Heart right ventricle (tissue), 16 donors: Measurements from ENCODE around the gene ZNF121. TPM values are rescaled to one million over a fixed set of nuclear protein-coding genes. Genes with fewer than 3 reads are reported as not detected.

Source experiments
- ATAC-seq, 8 donors: fragments of 200-7000 bp; cut with Tn5 transposase; one replicate each; pipeline ENCODE4 v1.9.1; 2020; ENCODE audit warnings: mild to moderate bottlenecking in 8 of 8, moderate library complexity in 8 of 8, moderate number of reproducible peaks in 1 of 8
- DNase-seq, 2 donors: peaks; one replicate each; pipeline ENCODE4 v3.0.0-alpha.2; 2020
- H3K27ac ChIP-seq, 10 donors: fragments of 200-600 bp; sonication (generic) in 2 of 10; one replicate each; pipeline versions ENCODE4 v1.5.0 to v1.8.0; 2020 to 2022; ENCODE audit warnings: mild to moderate bottlenecking in 3 of 10
- H3K27me3 ChIP-seq, 7 donors: fragments of 200-600 bp; one replicate each; pipeline ENCODE4 v1.8.0; 2021 to 2022; ENCODE audit warnings: mild to moderate bottlenecking in 2 of 7
- H3K36me3 ChIP-seq, 9 donors: fragments of 200-600 bp; sonication (generic) in 1 of 9; one replicate each; pipeline versions ENCODE4 v1.5.0 to v1.8.0; 2020 to 2022; ENCODE audit warnings: mild to moderate bottlenecking in 2 of 9
- H3K4me1 ChIP-seq, 9 donors: fragments of 200-600 bp; sonication (generic) in 1 of 9; one replicate each; pipeline versions ENCODE4 v1.5.0 to v1.8.0; 2020 to 2022; ENCODE audit warnings: mild to moderate bottlenecking in 4 of 9
- H3K4me3 ChIP-seq, 10 donors: fragments of 200-600 bp; sonication (generic) in 2 of 10; one replicate each; pipeline versions ENCODE4 v1.5.0 to v1.8.0; 2020 to 2022; ENCODE audit warnings: mild to moderate bottlenecking in 7 of 10, moderate library complexity in 2 of 10
- H3K9me3 ChIP-seq, 11 donors: fragments of 200-600 bp in 10 of 11; sonication (generic) in 2 of 11; one replicate each; pipeline versions ENCODE4 v1.5.0 to v1.8.0; 2013 to 2022; ENCODE audit warnings: mild to moderate bottlenecking in 2 of 11, control low read depth in 1 of 11, moderate library complexity in 1 of 11
- CTCF ChIP-seq, 9 donors: fragments of 200-600 bp; sonication (generic) in 2 of 9; IDR thresholded peaks; one replicate each; pipeline versions ENCODE4 v1.5.0 to v1.8.0; 2021 to 2022; ENCODE audit warnings: antibody characterized with exemption in 9 of 9, mild to moderate bottlenecking in 5 of 9, moderate library complexity in 1 of 9
- WGBS, 2 donors: extraction: QIAGEN DNeasy Blood & Tissue Kit; methylation state at CpG; one replicate each; pipeline ENCODE4 v1.1.7; 2013; ENCODE audit warnings: inconsistent platforms in 1 of 2; 5-methylcytosine and 5-hydroxymethylcytosine counted together
- intact Hi-C, 10 donors: fragments of 100-400 bp; cut with DNase I; formaldehyde crosslinking; loops; one replicate each; pipeline versions ENCODE4 v1.11.1 to v1.14.2; 2022
- polyA plus RNA-seq, 2 donors: library from polyadenylated mRNA; stranded (reverse); fragments of 200-250 nt; gene quantifications; one replicate each; pipeline ENCODE4 v1.2.3, GENCODE V29; 2013
- total RNA-seq, 10 donors: library from RNA; stranded (reverse); fragmentation: NEBNext Ultra II Directional in 3 of 10; extraction: Animal tissue kit (Norgen Biotek cat#: 25700) in 3 of 10; gene quantifications; one replicate each; pipeline versions ENCODE4 v1.2.1 to v1.2.4, GENCODE V29; 2021 to 2023
- donor health status: Arrhythmogenic right ventricular cardiomyopathy.
- donor health status: ischemic (EF 13 %, LVEDD 7.1; RV severe dilation, severe dysfunction).
- donor health status: healthy with polysubstance abuse.
- donor health status: DM: no; HTN: yes; CAD: no.
- donor health status: DM: no; HTN: no; CAD: no.
- donor health status: ischemic (EF 25% LVEDD 6.9; RV normal size, moderate dysfunction).
- donor health status: ischemic (EF 25% LVEDD 5.7; RV mildly dilated, moderate dysfunction).
- donor health status: healthy.
- donor health status: DM: yes; HTN: yes; CAD: no.
- donor health status: Ischemic cardiomyopathy.
- donor health status: ischemic (EF 35%, LVEDD 5.7; RV mildly dilated, moderate dysfunction).
- donor health status: nonischemic (EF 11% LVEDD 7.7; RV severe dilation, severe dysfunction).
- donor health status: DM: yes; HTN: yes; CAD: no.
- donor health status: PGD.
- donor health status: ischemic (EF 29% LVEDD 5.4; RV normal size, mild dysfunction).
- donor health status: nonischemic (EF 23%, LVEDD 6.1; RV moderate dilation, normal function).

The ZNF121 gene
- total and polyA plus RNA-seq, 12 donors, result 3.3 to 22.5 (median 19.0) TPM

GRCh38 chr19:9621156-9622037, 37.1 kb upstream of the ZNF121 start, which contains the start of gene ZNF561:
ZNF561 (minus strand) TSS chr19:9621232; CDS start chr19:9619456, 1,776 bp downstream.
- intact Hi-C loops, result loop anchor here in 6 of 10 donors (2.0 to 10.0 kb wide), 9 partner anchors 34 to 187 kb away; partner anchors contain the start of genes ZNF562 (in 3 of the 6), ZNF121 (in 2 of the 6), ZNF266 (in 1 of the 6) and ZNF846 (in 1 of the 6)
- Histone ChIP-seq H3K27me3 (no peaks in the 10 kb centered on the region), H3K9me3 (no peaks in the 10 kb centered on the region), H3K4me3 (peak within 1 kb of the TSS; percentile 41 to 97 (median 84)), H3K27ac (peak within 1 kb of the TSS; percentile 79 to 98 (median 94)), H3K36me3 (peaks cover 0 to 33% (median 29%) of the 10 kb centered on the region in 9 donors), H3K4me1 (peaks cover 3 to 40% (median 23%) of the 10 kb centered on the region in 9 donors)
- TF ChIP-seq CTCF (IDR thresholded peaks at IDR 0.05), result no peak
- 1% methylated on average over 33 of the region's 33 CpGs for WGBS, 2 donors
- DNase-seq, result peak; percentile 87 to 89
- ATAC-seq, result peak; percentile 93 to 97 (median 96)

- DNase-seq, result no peak
- Histone ChIP-seq H3K4me1 (peaks cover 3 to 35% (median 23%) of the 10 kb centered on the region in 9 donors), H3K36me3 (peaks cover 0 to 39% (median 35%) of the 10 kb centered on the region in 9 donors), H3K9me3 (no peaks in the 10 kb centered on the region), H3K27me3 (no peaks in the 10 kb centered on the region), H3K4me3 (peak overlapping the region; percentile 41 to 97 (median 84)), H3K27ac (peak overlapping the region; percentile 79 to 98 (median 94))
- WGBS, 2 donors, result 0 to 1% methylated on average over 16 of the region's 16 CpGs
- no peak for TF ChIP-seq CTCF (IDR thresholded peaks at IDR 0.05)
- peak in 2 of 8 donors; percentile 65 to 78 for ATAC-seq
- intact Hi-C loops, result loop anchor here in 6 of 10 donors (2.0 to 10.0 kb wide), 9 partner anchors 33 to 186 kb away; partner anchors contain the start of genes ZNF562 (in 3 of the 6), ZNF121 (in 2 of the 6), ZNF266 (in 1 of the 6) and ZNF846 (in 1 of the 6)
These were observed 36.5 kb upstream of the ZNF121 start for GRCh38 chr19:9620842-9621155.

GRCh38 chr19:9615844-9616243, 31.5 kb upstream of the ZNF121 start:
- no peak for TF ChIP-seq CTCF (IDR thresholded peaks at IDR 0.05)
- intact Hi-C loops, result no loop called here

GRCh38 chr19:9610484-9611113, 26.3 kb upstream of the ZNF121 start:
- Histone ChIP-seq H3K36me3 (peaks cover 4 to 90% (median 73%) of the 10 kb centered on the region in 9 donors), H3K4me1 (no peaks in the 10 kb centered on the region), H3K27me3 (no peaks in the 10 kb centered on the region), H3K9me3 (peaks cover 0 to 96% (median 51%) of the 10 kb centered on the region in 11 donors), H3K4me3 (no peak overlapping the region), H3K27ac (no peak overlapping the region)
- WGBS, 2 donors, result 89 to 98% methylated on average over 2 of the region's 2 CpGs
- DNase-seq (no peak), ATAC-seq (no peak)
- TF ChIP-seq CTCF (IDR thresholded peaks at IDR 0.05), result no peak
- intact Hi-C loops, result no loop called here

More at GRCh38 chr19:9615844-9616243, 31.5 kb upstream of the ZNF121 start:
- ATAC-seq, result no peak
- Histone ChIP-seq H3K27ac (no peak overlapping the region), H3K27me3 (no peaks in the 10 kb centered on the region), H3K4me3 (no peak overlapping the region), H3K9me3 (peaks cover 0 to 43% (median 17%) of the 10 kb centered on the region in 11 donors), H3K36me3 (peaks cover 9 to 88% (median 81%) of the 10 kb centered on the region in 9 donors), H3K4me1 (peaks cover 3 to 18% (median 11%) of the 10 kb centered on the region in 9 donors)
- DNase-seq, result no peak
